ENCODE measurements around the gene TPSG1.

GRCh38 chr16:1182316-1182671 lies 42.8 kb downstream of the TPSG1 start:
- TF ChIP-seq CTCF (conservative IDR thresholded peaks at IDR 0.05; ENCODE audit: low read depth, low read length), result no peak
- no peak for TF ChIP-seq EZH2 (IDR thresholded peaks at IDR 0.05; ENCODE audit: borderline replicate concordance, low read depth, low read length, poor library complexity, severe bottlenecking)

All from A673 (cell line).